Panc1 (cell line): Measurements from ENCODE around the gene MRPL43. TPM values are rescaled to one million over a fixed set of nuclear protein-coding genes. Genes with fewer than 3 reads are reported as not detected.
A peak's percentile ranks its signal among the peaks of the same experiment; 100 is the strongest.

ENCODE experiments used
- ATAC-seq: fragments of 200-7000 bp; cut with Tn5 transposase; 2 replicates; pipeline ENCODE4 v1.9.1; 2020; ENCODE audit warnings: mild to moderate bottlenecking, moderate library complexity
- BruUV-seq: library from RNA; stranded (reverse); fragments of 400-500 nt; replicated peaks from 2 replicates; lab custom pipeline; 2021; lab: Mats Ljungman, UMichigan
- CTCF ChIA-PET: fragments of 300-600 bp; sonication (Branson Sonifier 250); formaldehyde crosslinking; loops from one replicate; lab custom pipeline; 2022; ENCODE audit warnings: antibody characterized with exemption; lab: Charles Lee
- POLR2A ChIA-PET: fragments of 300-600 bp; sonication (Branson Sonifier 250); formaldehyde crosslinking; loops from one replicate; lab custom pipeline; 2022; ENCODE audit warnings: antibody characterized with exemption; lab: Charles Lee
- DNase-seq: peaks from one replicate; pipeline ENCODE4 v3.0.0-alpha.2; 2010; ENCODE audit warnings: low read depth, low spot score
- H3K27ac ChIP-seq: 2 replicates; pipeline ENCODE4 v1.5.1; 2011; ENCODE audit warnings: mild to moderate bottlenecking, low read length, inconsistent platforms
- H3K27me3 ChIP-seq: fragments of 200-500 bp; sonication (Bioruptor generic); 2 replicates; pipeline ENCODE4 v1.6.0; 2014; ENCODE audit warnings: low read length, inconsistent platforms; ENCODE audit not compliant: control insufficient read depth, insufficient read depth
- H3K36me3 ChIP-seq: fragments of 200-500 bp; sonication (Bioruptor generic); 2 replicates; pipeline ENCODE4 v1.5.1; 2014; ENCODE audit warnings: inconsistent platforms, mild to moderate bottlenecking, low read length, moderate library complexity; ENCODE audit not compliant: control insufficient read depth, insufficient read depth
- H3K4me1 ChIP-seq: 2 replicates; pipeline ENCODE4 v1.5.1; 2011; ENCODE audit warnings: inconsistent platforms, mild to moderate bottlenecking, low read length, moderate library complexity; ENCODE audit not compliant: control insufficient read depth, insufficient read depth
- H3K4me3 ChIP-seq, 2 experiments: 2 replicates each; pipeline ENCODE4 v1.5.1; 2011 to 2012; ENCODE audit warnings: low read depth in 2 of 2, low read length in 2 of 2, mild to moderate bottlenecking in 2 of 2, inconsistent platforms in 1 of 2, moderate library complexity in 1 of 2
- H3K9me3 ChIP-seq: fragments of 200-500 bp; sonication (Bioruptor generic); 2 replicates; pipeline ENCODE4 v1.5.1; 2014; ENCODE audit warnings: low read depth, mild to moderate bottlenecking, inconsistent platforms, low read length, moderate library complexity; ENCODE audit not compliant: control insufficient read depth, insufficient read depth
- POLR2AphosphoS5 ChIP-seq: IDR thresholded peaks from 2 replicates; pipeline ENCODE4 v1.6.1; 2012; ENCODE audit warnings: mild to moderate bottlenecking, low read depth, low read length, moderate library complexity
- REST ChIP-seq, 2 experiments: IDR thresholded peaks; 2 replicates each; pipeline ENCODE4 v1.6.1; 2011 to 2012; ENCODE audit warnings: low read depth in 2 of 2, control low read depth in 1 of 2, low read length in 1 of 2, mild to moderate bottlenecking in 1 of 2, moderate library complexity in 1 of 2; ENCODE audit not compliant: insufficient read depth in 1 of 2
- SIN3A ChIP-seq: IDR thresholded peaks from 2 replicates; pipeline ENCODE4 v1.6.1; 2012; ENCODE audit warnings: low read depth, mild to moderate bottlenecking, low read length, moderate library complexity, borderline replicate concordance; ENCODE audit not compliant: insufficient read depth
- TCF7L2 ChIP-seq: IDR thresholded peaks from 2 replicates; pipeline ENCODE4 v1.6.1; 2011; ENCODE audit warnings: mild to moderate bottlenecking, low read depth, low read length, inconsistent platforms
- in situ Hi-C: cut with HindIII; loops from 2 replicates; pipeline ENCODE4 v1.10.0; 2016; ENCODE audit warnings: low sequenced_read_pairs, low pct_unique_long_range_greater_than_20kb
- intact Hi-C: fragments of 100-400 bp; cut with micrococcal nuclease; formaldehyde crosslinking; loops from one replicate; pipeline ENCODE4 v1.10.0; 2022; ENCODE audit not compliant: unreplicated experiment
- total RNA-seq: library from RNA; stranded (reverse); gene quantifications from one replicate; pipeline ENCODE4 v1.2.1, GENCODE V29; 2021; ENCODE audit not compliant: unreplicated experiment
- TF ChIP-seq, protein P1 (sequence below): fragments of 450-650 bp; IDR thresholded peaks from 2 replicates; pipeline ENCODE4 v1.5.1; 2017; ENCODE audit warnings: mild to moderate bottlenecking

MRPL43 gene
- total RNA-seq, 1 experiment from 2014 or later: 108 TPM

DNA sequence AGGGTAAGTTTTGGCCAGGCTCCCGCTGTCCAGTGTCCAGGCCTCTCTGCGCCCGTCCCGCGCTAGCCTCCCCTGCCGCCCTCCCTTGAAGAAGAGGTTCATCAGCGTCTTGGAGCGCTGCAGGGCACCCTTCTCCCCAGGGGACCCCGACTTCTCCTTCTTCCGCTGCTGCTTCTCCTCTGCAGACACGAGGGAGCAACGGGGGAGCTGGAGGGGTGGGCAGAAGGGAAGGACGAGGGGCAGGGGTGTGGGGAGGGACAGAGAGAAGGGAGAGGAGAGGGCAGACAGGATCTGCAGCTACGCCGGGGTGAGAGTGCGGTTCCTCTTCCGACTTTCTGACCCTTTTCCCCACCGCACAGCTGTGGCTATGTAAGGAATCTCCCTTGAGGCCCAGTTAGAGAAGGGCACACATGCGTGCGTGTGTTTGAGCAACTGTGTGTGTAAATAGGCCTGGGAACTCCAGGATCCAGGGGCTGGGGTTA lies 30.9 kb upstream of the MRPL43 start:
- in situ Hi-C loops (no loop called here), intact Hi-C loops (no loop called here)

DNA sequence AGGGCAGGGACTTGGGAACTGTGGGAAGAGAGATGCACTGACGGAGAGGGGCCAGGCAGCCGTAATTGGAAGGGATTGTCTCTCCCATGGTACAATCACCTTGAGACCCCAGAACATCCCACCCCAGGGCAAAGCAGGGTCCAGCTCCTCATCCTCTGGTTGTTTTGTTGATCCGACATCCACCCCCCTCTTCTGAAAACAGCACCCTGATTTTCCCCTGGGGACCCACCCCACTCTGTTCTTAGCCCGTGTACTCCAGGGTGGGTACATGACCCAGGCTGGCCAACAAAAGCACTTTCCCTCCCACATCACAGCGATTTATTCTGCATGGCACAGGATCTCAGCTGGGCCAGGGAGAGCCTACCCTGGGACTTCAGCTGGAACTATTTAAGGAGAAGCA lies 29.5 kb upstream of the MRPL43 start:
- no peak for TF ChIP-seq REST (IDR thresholded peaks at IDR 0.05; ENCODE audit: insufficient read depth in 1 of 2, low read depth in 2 of 2, low read length in 1 of 2)
- TF ChIP-seq SIN3A: no peak
- no peak for TF ChIP-seq POLR2AphosphoS5
- no peak for TF ChIP-seq TCF7L2
- TF ChIP-seq, protein P1, sequence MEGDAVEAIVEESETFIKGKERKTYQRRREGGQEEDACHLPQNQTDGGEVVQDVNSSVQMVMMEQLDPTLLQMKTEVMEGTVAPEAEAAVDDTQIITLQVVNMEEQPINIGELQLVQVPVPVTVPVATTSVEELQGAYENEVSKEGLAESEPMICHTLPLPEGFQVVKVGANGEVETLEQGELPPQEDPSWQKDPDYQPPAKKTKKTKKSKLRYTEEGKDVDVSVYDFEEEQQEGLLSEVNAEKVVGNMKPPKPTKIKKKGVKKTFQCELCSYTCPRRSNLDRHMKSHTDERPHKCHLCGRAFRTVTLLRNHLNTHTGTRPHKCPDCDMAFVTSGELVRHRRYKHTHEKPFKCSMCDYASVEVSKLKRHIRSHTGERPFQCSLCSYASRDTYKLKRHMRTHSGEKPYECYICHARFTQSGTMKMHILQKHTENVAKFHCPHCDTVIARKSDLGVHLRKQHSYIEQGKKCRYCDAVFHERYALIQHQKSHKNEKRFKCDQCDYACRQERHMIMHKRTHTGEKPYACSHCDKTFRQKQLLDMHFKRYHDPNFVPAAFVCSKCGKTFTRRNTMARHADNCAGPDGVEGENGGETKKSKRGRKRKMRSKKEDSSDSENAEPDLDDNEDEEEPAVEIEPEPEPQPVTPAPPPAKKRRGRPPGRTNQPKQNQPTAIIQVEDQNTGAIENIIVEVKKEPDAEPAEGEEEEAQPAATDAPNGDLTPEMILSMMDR: no peak
- Histone ChIP-seq H3K4me1 (peaks cover 15% of the 10 kb centered on the region), H3K4me3 (no peak overlapping the region), H3K27ac (no peak overlapping the region), H3K27me3 (no peaks in the 10 kb centered on the region), H3K36me3 (no peaks in the 10 kb centered on the region), H3K9me3 (no peaks in the 10 kb centered on the region)
- in situ Hi-C loops: no loop called here
- intact Hi-C loops: no loop called here
- no peak for ATAC-seq
- DNase-seq: no peak
- CTCF ChIA-PET: interaction anchor here (0.5 to 3.3 kb wide), 5 partner anchors 14 to 183 kb away, joined by 3 to 22 read pairs (median 4); partner anchors contain the start of genes PDZD7 and SFXN3
- POLR2A ChIA-PET: no interaction called here
- no TSS peak for BruUV-seq

More for the DNA sequence above, 30.9 kb upstream of the MRPL43 start:
- H3K4me3 ChIP-seq: no peak overlapping the region
- 0 out of 2 replicates have a peak, but pooled peaks have one; percentile 4 for ATAC-seq
- peaks cover 3% of the 10 kb centered on the region for H3K4me1 ChIP-seq
- H3K27ac ChIP-seq: no peak overlapping the region
- H3K36me3 ChIP-seq: no peaks in the 10 kb centered on the region
- TF ChIP-seq SIN3A: no peak
- no peak for TF ChIP-seq REST (IDR thresholded peaks at IDR 0.05; ENCODE audit: insufficient read depth in 1 of 2, low read depth in 2 of 2, low read length in 1 of 2)
- TF ChIP-seq, protein P1: no peak
- TF ChIP-seq POLR2AphosphoS5: no peak
- no peak for TF ChIP-seq TCF7L2
- BruUV-seq: no TSS peak
- ChIA-PET POLR2A (interaction anchor here (0.6 kb wide), 1 partner anchor 20 kb away, joined by 14 read pairs; no protein-coding TSS in a partner anchor), CTCF (interaction anchor here (0.5 to 3.3 kb wide), 6 partner anchors 11 to 274 kb away, joined by 3 to 22 read pairs (median 6); partner anchors contain the start of genes PDZD7 and SFXN3)
- no peaks in the 10 kb centered on the region for H3K9me3 ChIP-seq
- no peaks in the 10 kb centered on the region for H3K27me3 ChIP-seq
- DNase-seq: no peak
